ENCODE data around the gene SLC25A23. TPM values are rescaled to one million over a fixed set of nuclear protein-coding genes. Genes with fewer than 3 reads are reported as not detected.

The SLC25A23 gene
- total RNA-seq, 1 donor from 2014 or later = 36.9 TPM

- FAIRE-seq = no peak
Measured at GRCh38 chr19:6481541-6482342, 22.1 kb upstream of the SLC25A23 start, which contains the start of gene DENND1C. DENND1C (minus strand) TSS chr19:6481787; CDS start chr19:6481695, 92 bp downstream.

GRCh38 chr19:6480848-6481415 is 21.3 kb upstream of the SLC25A23 start:
- DNase-seq (ENCODE audit: low read depth) (no peak), FAIRE-seq (no peak)
- Histone ChIP-seq H3K4me3 (ENCODE audit: low read depth, low read length) (no peak overlapping the region), H3K36me3 (ENCODE audit: control insufficient read depth, insufficient read depth, low read length) (no peaks in the 10 kb centered on the region), H3K27me3 (ENCODE audit: control insufficient read depth, insufficient read depth, low read length) (peaks cover under 1% of the 10 kb centered on the region)
- no peak for TF ChIP-seq CTCF (IDR thresholded peaks at IDR 0.05; ENCODE audit: insufficient read depth, low read length, severe bottlenecking)

More at GRCh38 chr19:6481541-6482342, 22.1 kb upstream of the SLC25A23 start, which contains the start of gene DENND1C:
- peak; percentile 5 for TF ChIP-seq CTCF (IDR thresholded peaks at IDR 0.05; ENCODE audit: insufficient read depth, low read length, severe bottlenecking)
- DNase-seq (ENCODE audit: low read depth) = no peak
- Histone ChIP-seq H3K36me3 (ENCODE audit: control insufficient read depth, insufficient read depth, low read length) (no peaks in the 10 kb centered on the region), H3K4me3 (ENCODE audit: low read depth, low read length) (no peak within 1 kb of the TSS), H3K27me3 (ENCODE audit: control insufficient read depth, insufficient read depth, low read length) (no peaks in the 10 kb centered on the region)

GRCh38 chr19:6479836-6480398 is 20.3 kb upstream of the SLC25A23 start:
- DNase-seq (ENCODE audit: low read depth) = no peak
- FAIRE-seq = peak; percentile 88

GRCh38 chr19:6478815-6479214 is 19.2 kb upstream of the SLC25A23 start:
- peaks cover 11% of the 10 kb centered on the region for H3K27me3 ChIP-seq (ENCODE audit: control insufficient read depth, insufficient read depth, low read length)
- H3K36me3 ChIP-seq (ENCODE audit: control insufficient read depth, insufficient read depth, low read length) = no peaks in the 10 kb centered on the region
- FAIRE-seq = no peak
- H3K4me3 ChIP-seq (ENCODE audit: low read depth, low read length) = no peak overlapping the region
- DNase-seq (ENCODE audit: low read depth) = no peak
- no peak for TF ChIP-seq CTCF (IDR thresholded peaks at IDR 0.05; ENCODE audit: insufficient read depth, low read length, severe bottlenecking)

More at GRCh38 chr19:6479836-6480398, 20.3 kb upstream of the SLC25A23 start:
- TF ChIP-seq CTCF (IDR thresholded peaks at IDR 0.05; ENCODE audit: insufficient read depth, low read length, severe bottlenecking) = no peak
- H3K36me3 ChIP-seq (ENCODE audit: control insufficient read depth, insufficient read depth, low read length) = no peaks in the 10 kb centered on the region
- H3K27me3 ChIP-seq (ENCODE audit: control insufficient read depth, insufficient read depth, low read length) = peaks cover 11% of the 10 kb centered on the region
- H3K4me3 ChIP-seq (ENCODE audit: low read depth, low read length) = no peak overlapping the region

DNA sequence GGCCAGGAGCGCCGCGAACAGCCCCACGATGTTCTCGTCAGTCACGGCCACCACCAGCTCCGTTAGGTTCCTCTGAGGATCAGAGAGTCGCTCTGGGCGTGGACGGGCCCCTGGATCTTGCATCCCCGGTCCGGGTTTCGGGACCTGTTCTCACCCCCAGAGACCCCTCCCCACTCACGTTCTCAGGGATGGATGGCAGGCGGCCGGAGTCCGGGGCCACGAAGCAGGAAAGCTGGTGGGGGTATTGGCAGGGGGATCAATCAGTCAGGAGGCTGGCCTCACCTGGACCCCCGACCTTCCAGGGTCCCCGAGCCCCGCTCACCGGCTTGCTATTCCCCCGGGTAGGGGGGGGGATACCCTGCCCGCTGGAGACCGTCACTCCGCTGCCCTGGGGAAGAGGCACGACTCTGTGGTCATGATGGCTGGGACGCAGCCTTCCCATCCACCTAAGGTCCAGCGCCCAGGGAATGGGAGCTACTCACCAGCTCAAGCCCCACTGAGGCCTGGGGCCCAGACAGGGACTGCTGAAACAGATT is 17.4 kb upstream of the SLC25A23 start:
- H3K36me3 ChIP-seq (ENCODE audit: control insufficient read depth, insufficient read depth, low read length) = no peaks in the 10 kb centered on the region
- H3K27me3 ChIP-seq (ENCODE audit: control insufficient read depth, insufficient read depth, low read length) = peaks cover 11% of the 10 kb centered on the region
- TF ChIP-seq CTCF (IDR thresholded peaks at IDR 0.05; ENCODE audit: insufficient read depth, low read length, severe bottlenecking) = no peak
- peak overlapping the region; percentile 1 for H3K4me3 ChIP-seq (ENCODE audit: low read depth, low read length)
- FAIRE-seq (no peak), DNase-seq (ENCODE audit: low read depth) (no peak)

Data from bronchial epithelial cell (primary cell).